Fibroblast of skin of back (primary cell): ENCODE data around the gene MSH5.
"Not testable (repeated sequence)": the region's sequence is repeated elsewhere in the genome, so short reads cannot be mapped to it uniquely, and the experiment has no call there.

Experiments used
- DNase-seq: peaks from one replicate; pipeline ENCODE4 v3.0.0-alpha.2; 2013

Gene MSH5

GRCh38 chr6:31779908-31780307 lies 40.1 kb downstream of the MSH5 start:
- DNase-seq: no peak

- no peak for DNase-seq
These were observed 40.9 kb downstream of the MSH5 start for GRCh38 chr6:31780507-31781243.

- DNase-seq: no peak
These were observed 41.7 kb downstream of the MSH5 start for GRCh38 chr6:31781244-31782125.

- no peak for DNase-seq
These were observed 42.5 kb downstream of the MSH5 start for GRCh38 chr6:31782126-31782855.

GRCh38 chr6:31784098-31784925 lies 44.5 kb downstream of the MSH5 start:
- DNase-seq: no peak

GRCh38 chr6:31785475-31785874 lies 45.7 kb downstream of the MSH5 start:
- DNase-seq: no peak

- DNase-seq: peak; percentile 60
These were observed 51.7 kb downstream of the MSH5 start for GRCh38 chr6:31791324-31792089.

- no peak for DNase-seq
These were observed 52.2 kb downstream of the MSH5 start for GRCh38 chr6:31792090-31792374.

GRCh38 chr6:31792761-31793171 lies 53.0 kb downstream of the MSH5 start:
- no peak for DNase-seq

GRCh38 chr6:31793927-31794245 lies 54.1 kb downstream of the MSH5 start:
- DNase-seq: not testable (repeated sequence)

- DNase-seq: peak; percentile 33
These were observed 54.6 kb downstream of the MSH5 start for GRCh38 chr6:31794294-31794865.

- DNase-seq: no peak
These were observed 55.2 kb downstream of the MSH5 start for GRCh38 chr6:31794866-31795615.

GRCh38 chr6:31795616-31796298 lies 56.0 kb downstream of the MSH5 start, which contains the start of gene VARS1:
VARS1 (minus strand) TSS chr6:31795752; CDS start chr6:31795217, 535 bp downstream.
- DNase-seq: peak; percentile 88

GRCh38 chr6:31796993-31797385 lies 57.2 kb downstream of the MSH5 start:
- no peak for DNase-seq

- DNase-seq: no peak
These were observed 57.8 kb downstream of the MSH5 start for GRCh38 chr6:31797588-31797987.

- DNase-seq: peak; percentile 47
These were observed 60.0 kb downstream of the MSH5 start for GRCh38 chr6:31799781-31800180.

- not testable (repeated sequence) for DNase-seq
These were observed 61.5 kb downstream of the MSH5 start for GRCh38 chr6:31801031-31801927.

- no peak for DNase-seq
These were observed 66.2 kb downstream of the MSH5 start for GRCh38 chr6:31805939-31806469.
